Ammon's horn (tissue), 1 donor: Measurements from ENCODE around the gene RYR2.

Source experiments
- DNase-seq: peaks from one replicate; pipeline ENCODE4 v3.0.0-alpha.2; 2016; ENCODE audit warnings: low spot score

RYR2 gene

GRCh38 chr1:237467320-237467719 lies 425.3 kb downstream of the RYR2 start:
- no peak for DNase-seq

GRCh38 chr1:237470712-237471338 lies 428.8 kb downstream of the RYR2 start:
- no peak for DNase-seq

- DNase-seq = no peak
Observed at GRCh38 chr1:237471377-237471776, 429.4 kb downstream of the RYR2 start.

- no peak for DNase-seq
Observed at GRCh38 chr1:237471956-237472355, 430.0 kb downstream of the RYR2 start.

- DNase-seq = peak; percentile 7
Observed at GRCh38 chr1:237473854-237474253, 431.9 kb downstream of the RYR2 start.

- DNase-seq = no peak
Observed at GRCh38 chr1:237478082-237478481, 436.1 kb downstream of the RYR2 start.

GRCh38 chr1:237478842-237479241 lies 436.9 kb downstream of the RYR2 start:
- DNase-seq = no peak

GRCh38 chr1:237482777-237483176 lies 440.8 kb downstream of the RYR2 start:
- no peak for DNase-seq

GRCh38 chr1:237492359-237492758 lies 450.4 kb downstream of the RYR2 start:
- DNase-seq = no peak

GRCh38 chr1:237500566-237500965 lies 458.6 kb downstream of the RYR2 start:
- no peak for DNase-seq

GRCh38 chr1:237503292-237503691 lies 461.3 kb downstream of the RYR2 start:
- no peak for DNase-seq

- DNase-seq = no peak
Observed at GRCh38 chr1:237507005-237507404, 465.0 kb downstream of the RYR2 start.

GRCh38 chr1:237509748-237510147 lies 467.8 kb downstream of the RYR2 start:
- no peak for DNase-seq

- no peak for DNase-seq
Observed at GRCh38 chr1:237525102-237525501, 483.1 kb downstream of the RYR2 start.

- DNase-seq = no peak
Observed at GRCh38 chr1:237527761-237528160, 485.8 kb downstream of the RYR2 start.

GRCh38 chr1:237528545-237528944 lies 486.6 kb downstream of the RYR2 start:
- DNase-seq = no peak

- no peak for DNase-seq
Observed at GRCh38 chr1:237539055-237539454, 497.1 kb downstream of the RYR2 start.

GRCh38 chr1:237542525-237543418 lies 500.8 kb downstream of the RYR2 start:
- DNase-seq = peak; percentile 10

GRCh38 chr1:237553078-237553477 lies 511.1 kb downstream of the RYR2 start:
- no peak for DNase-seq

GRCh38 chr1:237556911-237557310 lies 514.9 kb downstream of the RYR2 start:
- DNase-seq = peak; percentile 72

GRCh38 chr1:237562242-237562823 lies 520.3 kb downstream of the RYR2 start:
- DNase-seq = peak; percentile 21

GRCh38 chr1:237565236-237565635 lies 523.3 kb downstream of the RYR2 start:
- no peak for DNase-seq

GRCh38 chr1:237566581-237566980 lies 524.6 kb downstream of the RYR2 start:
- DNase-seq = no peak
